Measurements from ENCODE around the gene RAB5IF. TPM values are rescaled to one million over a fixed set of nuclear protein-coding genes. Genes with fewer than 3 reads are reported as not detected.

Gene RAB5IF
- total and polyA plus RNA-seq, 10 of the 15 experiments (the other 5 are each of a cell fraction or from before 2014, with no cell fraction given): 19.4 to 246 (median 92.0) TPM

GRCh38 chr20:36605399-36606157, at the start of gene RAB5IF (continued):
- TF ChIP-seq MEF2A (IDR thresholded peaks at IDR 0.05; ENCODE audit: insufficient read depth, low read depth, low read length) (no peak), GABPA (IDR thresholded peaks at IDR 0.05; ENCODE audit: low read depth) (peak; percentile 89), RFX5 (IDR thresholded peaks at IDR 0.05; ENCODE audit: low read depth, low read length) (peak; percentile 81; the same call in 1 of the 2 replicates), GATAD2B (conservative IDR thresholded peaks at IDR 0.05; ENCODE audit: low read depth) (0 out of 2 replicates have a peak, but pooled peaks have one; percentile 88), REST (IDR thresholded peaks at IDR 0.05; ENCODE audit: low read depth, low read length) (0 out of 2 replicates have a peak, but pooled peaks have one; percentile 27), ZNF207 (IDR thresholded peaks at IDR 0.05; ENCODE audit: borderline replicate concordance) (peak; percentile 67; the same call in 1 of the 2 replicates), PAX5 (IDR thresholded peaks at IDR 0.05; ENCODE audit: borderline replicate concordance, low read depth, low read length) (peak; percentile 47; the same call in 1 of the 2 replicates), SRF (IDR thresholded peaks at IDR 0.05; ENCODE audit: low read depth in 2 of 2, low read length in 2 of 2) (no peak), MTA2 (IDR thresholded peaks at IDR 0.05; ENCODE audit: low read depth) (no peak; the same call in 1 of the 2 replicates), EGR1 (IDR thresholded peaks at IDR 0.05; ENCODE audit: borderline replicate concordance in 1 of 2, low read depth in 2 of 2, low read length in 2 of 2) (peak in 1 of 2 experiments; percentile 49; a peak in 1 of 3 replicates), CEBPB (IDR thresholded peaks at IDR 0.05; ENCODE audit: borderline replicate concordance in 1 of 2, low read depth in 2 of 2, low read length in 2 of 2) (no peak), USF1 (IDR thresholded peaks at IDR 0.05; ENCODE audit: borderline replicate concordance, extremely low read length, insufficient read depth, low read depth, low read length) (no peak), SIN3A (IDR thresholded peaks at IDR 0.05; ENCODE audit: low read depth, low read length) (peak; percentile 77; the same call in 1 of the 2 replicates), MXI1 (IDR thresholded peaks at IDR 0.05; ENCODE audit: low read depth, low read length) (peak; percentile 70), ZNF622 (IDR thresholded peaks at IDR 0.05) (no peak), TCF7 (IDR thresholded peaks at IDR 0.05; ENCODE audit: borderline replicate concordance) (no peak), HDGF (IDR thresholded peaks at IDR 0.05) (peak; percentile 68; the same call in 1 of the 2 replicates), STAT3 (IDR thresholded peaks at IDR 0.05; ENCODE audit: low read depth, low read length) (no peak), ZNF217 (IDR thresholded peaks at IDR 0.05) (no peak)
- TF ChIP-seq, protein P1, sequence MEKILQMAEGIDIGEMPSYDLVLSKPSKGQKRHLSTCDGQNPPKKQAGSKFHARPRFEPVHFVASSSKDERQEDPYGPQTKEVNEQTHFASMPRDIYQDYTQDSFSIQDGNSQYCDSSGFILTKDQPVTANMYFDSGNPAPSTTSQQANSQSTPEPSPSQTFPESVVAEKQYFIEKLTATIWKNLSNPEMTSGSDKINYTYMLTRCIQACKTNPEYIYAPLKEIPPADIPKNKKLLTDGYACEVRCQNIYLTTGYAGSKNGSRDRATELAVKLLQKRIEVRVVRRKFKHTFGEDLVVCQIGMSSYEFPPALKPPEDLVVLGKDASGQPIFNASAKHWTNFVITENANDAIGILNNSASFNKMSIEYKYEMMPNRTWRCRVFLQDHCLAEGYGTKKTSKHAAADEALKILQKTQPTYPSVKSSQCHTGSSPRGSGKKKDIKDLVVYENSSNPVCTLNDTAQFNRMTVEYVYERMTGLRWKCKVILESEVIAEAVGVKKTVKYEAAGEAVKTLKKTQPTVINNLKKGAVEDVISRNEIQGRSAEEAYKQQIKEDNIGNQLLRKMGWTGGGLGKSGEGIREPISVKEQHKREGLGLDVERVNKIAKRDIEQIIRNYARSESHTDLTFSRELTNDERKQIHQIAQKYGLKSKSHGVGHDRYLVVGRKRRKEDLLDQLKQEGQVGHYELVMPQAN (conservative IDR thresholded peaks at IDR 0.05): peak; percentile 87
- TF ChIP-seq, protein P2, sequence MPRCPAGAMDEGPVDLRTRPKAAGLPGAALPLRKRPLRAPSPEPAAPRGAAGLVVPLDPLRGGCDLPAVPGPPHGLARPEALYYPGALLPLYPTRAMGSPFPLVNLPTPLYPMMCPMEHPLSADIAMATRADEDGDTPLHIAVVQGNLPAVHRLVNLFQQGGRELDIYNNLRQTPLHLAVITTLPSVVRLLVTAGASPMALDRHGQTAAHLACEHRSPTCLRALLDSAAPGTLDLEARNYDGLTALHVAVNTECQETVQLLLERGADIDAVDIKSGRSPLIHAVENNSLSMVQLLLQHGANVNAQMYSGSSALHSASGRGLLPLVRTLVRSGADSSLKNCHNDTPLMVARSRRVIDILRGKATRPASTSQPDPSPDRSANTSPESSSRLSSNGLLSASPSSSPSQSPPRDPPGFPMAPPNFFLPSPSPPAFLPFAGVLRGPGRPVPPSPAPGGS (IDR thresholded peaks at IDR 0.05; ENCODE audit: borderline replicate concordance, insufficient read depth, low read depth, low read length, poor library complexity, severe bottlenecking): no peak

All from GM12878 (cell line).